ENCODE measurements around the gene PARS2. TPM values are rescaled to one million over a fixed set of nuclear protein-coding genes. Genes with fewer than 3 reads are reported as not detected.

The PARS2 gene
- total RNA-seq, 2 donors from 2014 or later, result 2.8 to 3.1 TPM

GRCh38 chr1:54772951-54773350 is 8.6 kb upstream of the PARS2 start:
- H3K36me3 ChIP-seq, result no peaks in the 10 kb centered on the region
- no peaks in the 10 kb centered on the region for H3K9me3 ChIP-seq
- ATAC-seq (ENCODE audit: insufficient number of reproducible peaks, low FRiP score, low read depth) (no peak), DNase-seq (ENCODE audit: low spot score) (no peak)
- no peaks in the 10 kb centered on the region for H3K4me1 ChIP-seq (ENCODE audit: control insufficient read depth in 1 of 2, low read depth in 2 of 2)
- H3K27me3 ChIP-seq (replicated peaks; ENCODE audit: insufficient read depth), result no peaks in the 10 kb centered on the region
- H3K27ac ChIP-seq, result no peak overlapping the region
- no peak for TF ChIP-seq CTCF (IDR thresholded peaks at IDR 0.05)
- H3K4me3 ChIP-seq, result no peak overlapping the region

- TF ChIP-seq CTCF (IDR thresholded peaks at IDR 0.05), result no peak
- Histone ChIP-seq H3K27me3 (replicated peaks; ENCODE audit: insufficient read depth) (no peaks in the 10 kb centered on the region), H3K27ac (no peak overlapping the region), H3K36me3 (no peaks in the 10 kb centered on the region), H3K4me1 (ENCODE audit: control insufficient read depth in 1 of 2, low read depth in 2 of 2) (peaks cover 7 to 9% of the 10 kb centered on the region in 2 donors), H3K4me3 (no peak overlapping the region), H3K9me3 (no peaks in the 10 kb centered on the region)
- DNase-seq (ENCODE audit: low spot score), result no peak
- ATAC-seq (ENCODE audit: insufficient number of reproducible peaks, low FRiP score, low read depth), result no peak
Observed at GRCh38 chr1:54768093-54768492, 3.8 kb upstream of the PARS2 start.

GRCh38 chr1:54767526-54767925 is 3.2 kb upstream of the PARS2 start:
- no peak for TF ChIP-seq CTCF (IDR thresholded peaks at IDR 0.05)
- peaks cover 9% of the 10 kb centered on the region in 2 donors for H3K4me1 ChIP-seq (ENCODE audit: control insufficient read depth in 1 of 2, low read depth in 2 of 2)
- no peak for ATAC-seq (ENCODE audit: insufficient number of reproducible peaks, low FRiP score, low read depth)
- H3K4me3 ChIP-seq, result no peak overlapping the region
- no peak for DNase-seq (ENCODE audit: low spot score)
- no peaks in the 10 kb centered on the region for H3K36me3 ChIP-seq
- no peak overlapping the region for H3K27ac ChIP-seq
- H3K9me3 ChIP-seq, result no peaks in the 10 kb centered on the region
- H3K27me3 ChIP-seq (replicated peaks; ENCODE audit: insufficient read depth), result no peaks in the 10 kb centered on the region

GRCh38 chr1:54766726-54767125 is 2.4 kb upstream of the PARS2 start:
- DNase-seq (ENCODE audit: low spot score), result no peak
- H3K4me3 ChIP-seq, result no peak overlapping the region
- no peak for TF ChIP-seq CTCF (IDR thresholded peaks at IDR 0.05)
- ATAC-seq (ENCODE audit: insufficient number of reproducible peaks, low FRiP score, low read depth), result no peak
- H3K36me3 ChIP-seq, result no peaks in the 10 kb centered on the region
- peaks cover 9% of the 10 kb centered on the region in 2 donors for H3K4me1 ChIP-seq (ENCODE audit: control insufficient read depth in 1 of 2, low read depth in 2 of 2)
- H3K27me3 ChIP-seq (replicated peaks; ENCODE audit: insufficient read depth), result no peaks in the 10 kb centered on the region
- no peak overlapping the region for H3K27ac ChIP-seq
- no peaks in the 10 kb centered on the region for H3K9me3 ChIP-seq

GRCh38 chr1:54764922-54765561 is 719 bp upstream of the PARS2 start:
- DNase-seq (ENCODE audit: low spot score) (no peak), ATAC-seq (ENCODE audit: insufficient number of reproducible peaks, low FRiP score, low read depth) (no peak)

More at GRCh38 chr1:54764922-54765561, 719 bp upstream of the PARS2 start:
- H3K27ac ChIP-seq, result peak overlapping the region in 1 of 2 donors; percentile 53
- H3K4me1 ChIP-seq (ENCODE audit: control insufficient read depth in 1 of 2, low read depth in 2 of 2), result peaks cover 9% of the 10 kb centered on the region in 2 donors
- no peak for TF ChIP-seq CTCF (IDR thresholded peaks at IDR 0.05)
- H3K27me3 ChIP-seq (replicated peaks; ENCODE audit: insufficient read depth), result no peaks in the 10 kb centered on the region
- H3K36me3 ChIP-seq, result no peaks in the 10 kb centered on the region
- H3K9me3 ChIP-seq, result no peaks in the 10 kb centered on the region
- H3K4me3 ChIP-seq, result peak overlapping the region; percentile 81
